Gastroesophageal sphincter (tissue), 4 donors: Measurements from ENCODE around the gene RADX. TPM values are rescaled to one million over a fixed set of nuclear protein-coding genes. Genes with fewer than 3 reads are reported as not detected.

Experiments used
- ATAC-seq: fragments of 150-250 bp; one replicate; pipeline ENCODE4 v1.9.1; 2016; ENCODE audit warnings: mild to moderate bottlenecking, moderate library complexity
- H3K27ac ChIP-seq, 4 donors: fragments of 200-600 bp; sonication (generic) in 3 of 4; 1 replicate in 3 of 4; 2 replicates in 1 of 4; pipeline ENCODE4 v1.5.1; 2016 to 2019
- H3K27me3 ChIP-seq: fragments of 200-600 bp; sonication (generic); one replicate; pipeline ENCODE4 v1.5.1; 2019
- H3K36me3 ChIP-seq, 2 donors: fragments of 200-600 bp; sonication (generic); one replicate each; pipeline ENCODE4 v1.5.1; 2019; ENCODE audit warnings: control low read depth in 1 of 2
- H3K4me1 ChIP-seq, 3 donors: fragments of 200-600 bp; sonication (generic); 1 replicate in 2 of 3; 2 replicates in 1 of 3; pipeline ENCODE4 v1.5.1; 2016 to 2019; ENCODE audit warnings: control low read depth in 2 of 3
- H3K4me3 ChIP-seq, 2 donors: fragments of 200-600 bp; sonication (generic); one replicate each; pipeline ENCODE4 v1.5.1; 2019; ENCODE audit warnings: mild to moderate bottlenecking in 1 of 2, moderate library complexity in 1 of 2
- H3K9me3 ChIP-seq, 3 donors: fragments of 200-600 bp; sonication (generic); one replicate each; pipeline ENCODE4 v1.5.1; 2017 to 2019; ENCODE audit warnings: control low read depth in 2 of 3
- CTCF ChIP-seq, 4 experiments: fragments of 200-600 bp in 2 of 4; fragments of 450-650 bp in 2 of 4; sonication (generic) in 1 of 4; IDR thresholded peaks; one replicate each; pipeline ENCODE4 v1.5.1; 2017 to 2019; ENCODE audit warnings: antibody characterized with exemption in 4 of 4, mild to moderate bottlenecking in 2 of 4, moderate library complexity in 2 of 4
- EP300 ChIP-seq: sonication (generic); formaldehyde crosslinking; IDR thresholded peaks from one replicate; pipeline ENCODE4 v1.6.1; 2017; ENCODE audit warnings: antibody characterized with exemption, mild to moderate bottlenecking
- POLR2A ChIP-seq, 2 donors: fragments of 450-650 bp; IDR thresholded peaks; one replicate each; pipeline ENCODE4 v1.6.1; 2017; ENCODE audit warnings: antibody characterized with exemption in 2 of 2, mild to moderate bottlenecking in 2 of 2, moderate library complexity in 1 of 2
- POLR2AphosphoS5 ChIP-seq: sonication (generic); formaldehyde crosslinking; IDR thresholded peaks from one replicate; pipeline ENCODE4 v1.6.1; 2017; ENCODE audit warnings: antibody characterized with exemption
- WGBS, 2 donors: methylation state at CpG; one replicate each; pipeline ENCODE4 v1.1.5; 2018; ENCODE audit warnings: low coverage in 1 of 2; 5-methylcytosine and 5-hydroxymethylcytosine counted together
- total RNA-seq, 4 donors: library from RNA; depleted of rRNA; stranded (reverse); fragments of >200 nt; gene quantifications; one replicate each; pipeline ENCODE4 v1.1.0, GENCODE V29; 2016

The RADX gene
- total RNA-seq, 4 donors from 2014 or later = 0.62 to 2.4 (median 0.86) TPM

- Histone ChIP-seq H3K36me3 (no peaks in the 10 kb centered on the region), H3K4me1 (no peaks in the 10 kb centered on the region), H3K27me3 (no peaks in the 10 kb centered on the region), H3K27ac (peak overlapping the region in 2 of 4 donors; percentile 11 to 19), H3K9me3 (no peaks in the 10 kb centered on the region), H3K4me3 (peak overlapping the region; percentile 33 to 54)
- no peak for ATAC-seq
- 0% methylated on average over 7 of the region's 8 CpGs; no CpG with 5 or more reads in 1 of the 2 donors for WGBS, 2 donors
- no peak for TF ChIP-seq EP300
- no peak for TF ChIP-seq POLR2AphosphoS5
- no peak for TF ChIP-seq POLR2A (IDR thresholded peaks at IDR 0.05)
- TF ChIP-seq CTCF (IDR thresholded peaks at IDR 0.05) = no peak
Observed at GRCh38 chrX:106612393-106612763, 600 bp downstream of the RADX start.

- 11 to 13% methylated on average over 2 to 4 of the region's 4 CpGs for WGBS, 2 donors
- Histone ChIP-seq H3K4me1 (no peaks in the 10 kb centered on the region), H3K36me3 (no peaks in the 10 kb centered on the region), H3K27ac (no peak overlapping the region), H3K4me3 (no peak overlapping the region), H3K9me3 (no peaks in the 10 kb centered on the region), H3K27me3 (no peaks in the 10 kb centered on the region)
- no peak for ATAC-seq
- TF ChIP-seq POLR2AphosphoS5 (no peak), POLR2A (IDR thresholded peaks at IDR 0.05) (no peak), CTCF (IDR thresholded peaks at IDR 0.05) (no peak), EP300 (no peak)
Observed at GRCh38 chrX:106613277-106613676, 1.5 kb downstream of the RADX start.

GRCh38 chrX:106615041-106615440 is 3.3 kb downstream of the RADX start:
- no peaks in the 10 kb centered on the region for H3K36me3 ChIP-seq
- no peaks in the 10 kb centered on the region for H3K27me3 ChIP-seq
- no peak overlapping the region for H3K27ac ChIP-seq
- ATAC-seq = no peak
- WGBS, 2 donors = 57 to 59% methylated on average over 7 of the region's 7 CpGs
- no peaks in the 10 kb centered on the region for H3K4me1 ChIP-seq
- no peaks in the 10 kb centered on the region for H3K9me3 ChIP-seq
- no peak for TF ChIP-seq CTCF (IDR thresholded peaks at IDR 0.05)
- no peak for TF ChIP-seq POLR2AphosphoS5
- no peak for TF ChIP-seq POLR2A (IDR thresholded peaks at IDR 0.05)
- TF ChIP-seq EP300 = no peak
- H3K4me3 ChIP-seq = no peak overlapping the region

GRCh38 chrX:106619797-106620196 is 8.0 kb downstream of the RADX start:
- H3K27ac ChIP-seq = no peak overlapping the region
- no peak for ATAC-seq
- no peaks in the 10 kb centered on the region for H3K9me3 ChIP-seq
- H3K36me3 ChIP-seq = no peaks in the 10 kb centered on the region
- no peaks in the 10 kb centered on the region for H3K27me3 ChIP-seq
- TF ChIP-seq POLR2A (IDR thresholded peaks at IDR 0.05) (no peak), EP300 (no peak), POLR2AphosphoS5 (no peak), CTCF (IDR thresholded peaks at IDR 0.05) (no peak)
- 10 to 61% methylated on average over 1 to 3 of the region's 3 CpGs for WGBS, 2 donors
- no peak overlapping the region for H3K4me3 ChIP-seq
- no peaks in the 10 kb centered on the region for H3K4me1 ChIP-seq

GRCh38 chrX:106621836-106622235 is 10.1 kb downstream of the RADX start:
- TF ChIP-seq POLR2AphosphoS5 = no peak
- no peak for TF ChIP-seq EP300
- no peak for TF ChIP-seq POLR2A (IDR thresholded peaks at IDR 0.05)
- no peak for TF ChIP-seq CTCF (IDR thresholded peaks at IDR 0.05)
- 95 to 100% methylated on average over 1 to 2 of the region's 2 CpGs for WGBS, 2 donors
- Histone ChIP-seq H3K27ac (no peak overlapping the region), H3K36me3 (no peaks in the 10 kb centered on the region), H3K9me3 (no peaks in the 10 kb centered on the region), H3K4me1 (no peaks in the 10 kb centered on the region), H3K4me3 (no peak overlapping the region), H3K27me3 (no peaks in the 10 kb centered on the region)
- no peak for ATAC-seq
